Liver (tissue), 9 donors: ENCODE data around the gene CHRNA9. TPM values are rescaled to one million over a fixed set of nuclear protein-coding genes. Genes with fewer than 3 reads are reported as not detected.
"Not testable (repeated sequence)": the region's sequence is repeated elsewhere in the genome, so short reads cannot be mapped to it uniquely, and the experiment has no call there.

Experiments
- DNase-seq: peaks from one replicate; pipeline ENCODE4 v3.0.0-alpha.2; 2017; ENCODE audit warnings: low spot score
- H3K27ac ChIP-seq, 2 donors: one replicate each; pipeline ENCODE4 v1.7.0; 2013; ENCODE audit warnings: inconsistent platforms in 2 of 2, low read length in 2 of 2, control low read depth in 1 of 2, low read depth in 1 of 2, mild to moderate bottlenecking in 1 of 2
- H3K27me3 ChIP-seq, 4 donors: one replicate each; pipeline versions ENCODE4 v1.6.1 to v1.7.0; 2013; ENCODE audit warnings: low read length in 3 of 4, inconsistent platforms in 1 of 4, mild to moderate bottlenecking in 1 of 4, moderate library complexity in 1 of 4; ENCODE audit not compliant: control insufficient read depth in 4 of 4, insufficient read depth in 4 of 4
- H3K36me3 ChIP-seq, 4 donors: one replicate each; pipeline versions ENCODE4 v1.6.1 to v1.7.0; 2013; ENCODE audit warnings: low read length in 3 of 4, mild to moderate bottlenecking in 3 of 4, low read depth in 1 of 4, moderate library complexity in 1 of 4; ENCODE audit not compliant: control insufficient read depth in 4 of 4, insufficient read depth in 3 of 4
- H3K4me1 ChIP-seq, 4 donors: one replicate each; pipeline versions ENCODE4 v1.6.1 to v1.7.0; 2013; ENCODE audit warnings: low read length in 3 of 4, mild to moderate bottlenecking in 3 of 4, moderate library complexity in 1 of 4; ENCODE audit not compliant: control insufficient read depth in 4 of 4, insufficient read depth in 4 of 4
- H3K4me3 ChIP-seq, 3 donors: one replicate each; pipeline versions ENCODE4 v1.6.1 to v1.7.0; 2013; ENCODE audit warnings: low read length in 3 of 3, control low read depth in 1 of 3, low read depth in 1 of 3, mild to moderate bottlenecking in 1 of 3
- H3K9ac ChIP-seq, 2 donors: one replicate each; pipeline ENCODE4 v1.7.0; 2013; ENCODE audit warnings: low read length in 2 of 2, mild to moderate bottlenecking in 2 of 2, moderate library complexity in 2 of 2, control low read depth in 1 of 2, low read depth in 1 of 2
- H3K9me3 ChIP-seq, 4 donors: one replicate each; pipeline versions ENCODE4 v1.6.1 to v1.7.0; 2013; ENCODE audit warnings: low read length in 3 of 4; ENCODE audit not compliant: control insufficient read depth in 4 of 4
- ATF3 ChIP-seq: IDR thresholded peaks from 2 replicates; pipeline ENCODE4 v1.6.1; 2016; ENCODE audit warnings: antibody characterized with exemption
- EGR1 ChIP-seq, 2 donors: IDR thresholded peaks; 2 replicates each; pipeline ENCODE4 v1.6.1; 2016 to 2018; ENCODE audit warnings: antibody characterized with exemption in 2 of 2, low read depth in 2 of 2
- FOXA2 ChIP-seq: IDR thresholded peaks from 2 replicates; pipeline ENCODE4 v1.6.1; 2016; ENCODE audit warnings: antibody characterized with exemption
- GABPA ChIP-seq, 2 donors: IDR thresholded peaks in 1 of 2; conservative IDR thresholded peaks in 1 of 2; 2 replicates each; pipeline ENCODE4 v1.6.1; 2016; ENCODE audit warnings: antibody characterized with exemption in 2 of 2, mild to moderate bottlenecking in 1 of 2, moderate library complexity in 1 of 2
- HNF4A ChIP-seq, 2 donors: conservative IDR thresholded peaks; 2 replicates each; pipeline ENCODE4 v1.6.1; 2016; ENCODE audit warnings: antibody characterized with exemption in 2 of 2, mild to moderate bottlenecking in 2 of 2
- HNF4G ChIP-seq: IDR thresholded peaks from 2 replicates; pipeline ENCODE4 v1.6.1; 2016; ENCODE audit warnings: antibody characterized with exemption
- JUND ChIP-seq, 2 donors: IDR thresholded peaks; 2 replicates each; pipeline ENCODE4 v1.6.1; 2016; ENCODE audit warnings: antibody characterized with exemption in 2 of 2
- NR2F2 ChIP-seq: IDR thresholded peaks from 2 replicates; pipeline ENCODE4 v1.6.1; 2016; ENCODE audit warnings: antibody characterized with exemption
- RAD21 ChIP-seq, 2 donors: IDR thresholded peaks; 2 replicates each; pipeline ENCODE4 v1.6.1; 2016; ENCODE audit warnings: antibody characterized with exemption in 2 of 2, mild to moderate bottlenecking in 2 of 2
- RXRA ChIP-seq, 2 donors: IDR thresholded peaks; 2 replicates each; pipeline ENCODE4 v1.6.1; 2017 to 2018; ENCODE audit warnings: antibody characterized with exemption in 2 of 2, mild to moderate bottlenecking in 1 of 2
- SP1 ChIP-seq: IDR thresholded peaks from 2 replicates; pipeline ENCODE4 v1.6.1; 2018; ENCODE audit warnings: antibody characterized with exemption, mild to moderate bottlenecking
- TAF1 ChIP-seq: conservative IDR thresholded peaks from 2 replicates; pipeline ENCODE4 v1.6.1; 2016; ENCODE audit warnings: antibody characterized with exemption, mild to moderate bottlenecking
- YY1 ChIP-seq: IDR thresholded peaks from 2 replicates; pipeline ENCODE4 v1.6.1; 2016; ENCODE audit warnings: antibody characterized with exemption, mild to moderate bottlenecking
- WGBS: extraction: QIAGEN DNeasy Blood & Tissue Kit; methylation state at CpG from one replicate; pipeline ENCODE4 v1.1.7; 2013; 5-methylcytosine and 5-hydroxymethylcytosine counted together
- polyA plus RNA-seq, 2 donors: library from polyadenylated mRNA; stranded (reverse) in 1 of 2; unstranded in 1 of 2; fragments of 200-250 nt in 1 of 2; fragments of >200 nt in 1 of 2; fragmentation: Nextera tagmentation in 1 of 2; extraction: Ambion mirVana in 1 of 2; gene quantifications; one replicate each; pipeline versions ENCODE4 v1.2.1 to v1.2.3, GENCODE V29; 2013 to 2015
- total RNA-seq, 2 donors: library from RNA; depleted of rRNA; stranded (reverse); fragments of >200 nt; gene quantifications; one replicate each; pipeline ENCODE4 v1.2.3, GENCODE V29; 2014
- TF ChIP-seq, protein P1 (sequence below): IDR thresholded peaks from 2 replicates; pipeline ENCODE4 v1.6.1; 2016; ENCODE audit warnings: antibody characterized with exemption
- TF ChIP-seq, protein P2 (sequence below): IDR thresholded peaks from 2 replicates; pipeline ENCODE4 v1.6.1; 2016; ENCODE audit warnings: antibody characterized with exemption
- TF ChIP-seq, protein P3 (sequence below): fragments of 150-350 bp; IDR thresholded peaks from 2 replicates; pipeline ENCODE4 v1.5.1; 2017; ENCODE audit warnings: improper control_type of control experiment, low read depth, low read length; ENCODE audit not compliant: missing input control
- donor health status: healthy.
- donor health status: healthy.
- donor health status: healthy.
- donor health status: healthy.
- donor health status: healthy.

Gene CHRNA9
- total and polyA plus RNA-seq, 4 donors, result not detected

GRCh38 chr4:40292313-40292759, 42.8 kb upstream of the CHRNA9 start (continued):
- no peak for TF ChIP-seq GABPA (IDR thresholded peaks at IDR 0.05 in 1 of 2, conservative IDR thresholded peaks at IDR 0.05 in 1 of 2)
- no peak for TF ChIP-seq FOXA2
- TF ChIP-seq NR2F2, result no peak
- no peak for TF ChIP-seq TAF1

GRCh38 chr4:40294339-40294738, 40.8 kb upstream of the CHRNA9 start:
- TF ChIP-seq ATF3 (no peak), GABPA (IDR thresholded peaks at IDR 0.05 in 1 of 2, conservative IDR thresholded peaks at IDR 0.05 in 1 of 2) (no peak), EGR1 (IDR thresholded peaks at IDR 0.05; ENCODE audit: low read depth in 2 of 2) (no peak), JUND (IDR thresholded peaks at IDR 0.05) (no peak), HNF4A (conservative IDR thresholded peaks at IDR 0.05) (no peak), RXRA (IDR thresholded peaks at IDR 0.05) (no peak), YY1 (no peak), SP1 (no peak), RAD21 (IDR thresholded peaks at IDR 0.05) (no peak), FOXA2 (no peak), HNF4G (no peak), NR2F2 (no peak)
- TF ChIP-seq, protein P1, sequence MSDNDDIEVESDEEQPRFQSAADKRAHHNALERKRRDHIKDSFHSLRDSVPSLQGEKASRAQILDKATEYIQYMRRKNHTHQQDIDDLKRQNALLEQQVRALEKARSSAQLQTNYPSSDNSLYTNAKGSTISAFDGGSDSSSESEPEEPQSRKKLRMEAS, result no peak
- TF ChIP-seq, protein P2, sequence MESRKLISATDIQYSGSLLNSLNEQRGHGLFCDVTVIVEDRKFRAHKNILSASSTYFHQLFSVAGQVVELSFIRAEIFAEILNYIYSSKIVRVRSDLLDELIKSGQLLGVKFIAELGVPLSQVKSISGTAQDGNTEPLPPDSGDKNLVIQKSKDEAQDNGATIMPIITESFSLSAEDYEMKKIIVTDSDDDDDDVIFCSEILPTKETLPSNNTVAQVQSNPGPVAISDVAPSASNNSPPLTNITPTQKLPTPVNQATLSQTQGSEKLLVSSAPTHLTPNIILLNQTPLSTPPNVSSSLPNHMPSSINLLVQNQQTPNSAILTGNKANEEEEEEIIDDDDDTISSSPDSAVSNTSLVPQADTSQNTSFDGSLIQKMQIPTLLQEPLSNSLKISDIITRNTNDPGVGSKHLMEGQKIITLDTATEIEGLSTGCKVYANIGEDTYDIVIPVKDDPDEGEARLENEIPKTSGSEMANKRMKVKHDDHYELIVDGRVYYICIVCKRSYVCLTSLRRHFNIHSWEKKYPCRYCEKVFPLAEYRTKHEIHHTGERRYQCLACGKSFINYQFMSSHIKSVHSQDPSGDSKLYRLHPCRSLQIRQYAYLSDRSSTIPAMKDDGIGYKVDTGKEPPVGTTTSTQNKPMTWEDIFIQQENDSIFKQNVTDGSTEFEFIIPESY, result no peak
- TF ChIP-seq, protein P3, sequence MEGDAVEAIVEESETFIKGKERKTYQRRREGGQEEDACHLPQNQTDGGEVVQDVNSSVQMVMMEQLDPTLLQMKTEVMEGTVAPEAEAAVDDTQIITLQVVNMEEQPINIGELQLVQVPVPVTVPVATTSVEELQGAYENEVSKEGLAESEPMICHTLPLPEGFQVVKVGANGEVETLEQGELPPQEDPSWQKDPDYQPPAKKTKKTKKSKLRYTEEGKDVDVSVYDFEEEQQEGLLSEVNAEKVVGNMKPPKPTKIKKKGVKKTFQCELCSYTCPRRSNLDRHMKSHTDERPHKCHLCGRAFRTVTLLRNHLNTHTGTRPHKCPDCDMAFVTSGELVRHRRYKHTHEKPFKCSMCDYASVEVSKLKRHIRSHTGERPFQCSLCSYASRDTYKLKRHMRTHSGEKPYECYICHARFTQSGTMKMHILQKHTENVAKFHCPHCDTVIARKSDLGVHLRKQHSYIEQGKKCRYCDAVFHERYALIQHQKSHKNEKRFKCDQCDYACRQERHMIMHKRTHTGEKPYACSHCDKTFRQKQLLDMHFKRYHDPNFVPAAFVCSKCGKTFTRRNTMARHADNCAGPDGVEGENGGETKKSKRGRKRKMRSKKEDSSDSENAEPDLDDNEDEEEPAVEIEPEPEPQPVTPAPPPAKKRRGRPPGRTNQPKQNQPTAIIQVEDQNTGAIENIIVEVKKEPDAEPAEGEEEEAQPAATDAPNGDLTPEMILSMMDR, result no peak
- WGBS, result 87% methylated on average over 1 of the region's 1 CpG
- H3K9me3 ChIP-seq, result no peaks in the 10 kb centered on the region

DNA sequence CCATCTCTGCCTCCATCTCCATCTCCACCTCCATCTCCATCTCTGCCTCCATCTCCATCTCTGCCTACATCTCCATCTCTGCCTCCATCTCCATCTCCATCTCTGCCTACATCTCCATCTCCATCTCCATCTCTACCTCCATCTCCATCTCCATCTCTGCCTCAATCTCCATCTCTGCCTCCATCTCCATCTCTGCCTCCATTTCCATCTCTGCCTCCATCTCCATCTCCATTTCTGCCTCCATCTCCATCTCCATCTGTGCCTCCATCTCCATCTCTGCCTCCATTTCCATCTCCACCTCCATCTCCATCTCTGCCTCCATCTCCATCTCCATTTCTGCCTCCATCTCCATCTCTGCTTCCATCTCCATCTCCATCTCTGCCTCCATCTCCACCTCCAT, 40.1 kb upstream of the CHRNA9 start:
- not testable (repeated sequence) for H3K27ac ChIP-seq, DNase-seq, H3K4me1 ChIP-seq, H3K9me3 ChIP-seq, H3K4me3 ChIP-seq, H3K9ac ChIP-seq, H3K36me3 ChIP-seq, H3K27me3 ChIP-seq

More at GRCh38 chr4:40294339-40294738, 40.8 kb upstream of the CHRNA9 start:
- Histone ChIP-seq H3K27me3 (no peaks in the 10 kb centered on the region), H3K36me3 (no peaks in the 10 kb centered on the region), H3K4me1 (no peaks in the 10 kb centered on the region), H3K4me3 (no peak overlapping the region), H3K9ac (no peak overlapping the region), H3K27ac (no peak overlapping the region)
- DNase-seq, result no peak
